ENCODE results near the gene TSPAN11.

- TF ChIP-seq CTCF (conservative IDR thresholded peaks at IDR 0.05; ENCODE audit: low read length), result no peak
- TF ChIP-seq EZH2phosphoT487 (IDR thresholded peaks at IDR 0.05; ENCODE audit: borderline replicate concordance), result no peak
Observed at GRCh38 chr12:30877105-30877875, 49.3 kb upstream of the TSPAN11 start.
